ENCODE measurements around the gene LONP2.
A peak's percentile ranks its signal among the peaks of the same experiment; 100 is the strongest.
"Not testable (repeated sequence)": the region's sequence is repeated elsewhere in the genome, so short reads cannot be mapped to it uniquely, and the experiment has no call there.

LONP2 gene

DNA sequence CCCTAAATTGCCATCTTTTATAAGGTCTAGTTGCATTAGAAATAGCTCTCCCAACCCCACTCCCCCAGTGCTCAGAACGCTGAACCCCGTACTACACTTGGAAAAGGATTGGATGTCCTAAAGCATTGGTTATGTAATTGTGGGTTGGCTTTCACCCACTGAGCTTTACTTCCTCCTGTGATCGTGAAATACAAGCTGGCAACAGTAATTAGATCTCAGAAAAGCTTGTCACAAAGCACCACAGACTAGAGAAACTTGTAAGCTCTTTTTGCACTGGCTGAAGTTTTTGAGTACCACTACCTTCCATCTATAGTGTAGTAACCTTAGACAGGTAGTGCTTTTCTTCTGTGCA lies 86.7 kb downstream of the LONP2 start:
- no peak for DNase-seq (ENCODE audit: low read depth in 1 of 2, low spot score in 1 of 2)

- DNase-seq (ENCODE audit: low read depth in 1 of 2, low spot score in 1 of 2): no peak
These were observed 88.9 kb downstream of the LONP2 start for GRCh38 chr16:48332978-48333377.

DNA sequence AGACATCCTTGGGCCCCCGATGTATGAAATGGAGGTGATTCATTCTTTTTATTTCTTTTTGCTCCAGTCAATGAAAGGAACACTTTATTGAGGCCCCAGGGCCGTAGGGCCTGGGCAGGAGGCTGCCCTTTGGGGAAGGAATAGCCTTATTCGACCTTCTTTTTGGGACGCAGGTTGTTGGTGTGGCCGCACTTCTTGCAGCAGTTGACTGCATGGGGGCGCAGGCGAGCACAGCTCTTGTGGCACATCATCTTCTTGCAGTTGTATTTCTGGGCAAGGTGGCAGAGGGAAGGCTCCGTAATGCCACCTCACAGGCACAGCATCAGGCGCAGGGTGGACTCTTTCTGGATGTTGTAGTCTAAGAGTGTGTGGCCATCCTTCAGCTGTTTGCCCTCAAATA lies 90.2 kb downstream of the LONP2 start:
- no peak for DNase-seq (ENCODE audit: low read depth in 1 of 2, low spot score in 1 of 2)

- DNase-seq (ENCODE audit: low read depth in 1 of 2, low spot score in 1 of 2): no peak
These were observed 91.9 kb downstream of the LONP2 start for GRCh38 chr16:48335961-48336360.

GRCh38 chr16:48340054-48340453 lies 96.0 kb downstream of the LONP2 start:
- no peak for DNase-seq (ENCODE audit: low read depth in 1 of 2, low spot score in 1 of 2)

GRCh38 chr16:48342591-48342990 lies 98.5 kb downstream of the LONP2 start:
- no peak for DNase-seq (ENCODE audit: low read depth in 1 of 2, low spot score in 1 of 2)

DNA sequence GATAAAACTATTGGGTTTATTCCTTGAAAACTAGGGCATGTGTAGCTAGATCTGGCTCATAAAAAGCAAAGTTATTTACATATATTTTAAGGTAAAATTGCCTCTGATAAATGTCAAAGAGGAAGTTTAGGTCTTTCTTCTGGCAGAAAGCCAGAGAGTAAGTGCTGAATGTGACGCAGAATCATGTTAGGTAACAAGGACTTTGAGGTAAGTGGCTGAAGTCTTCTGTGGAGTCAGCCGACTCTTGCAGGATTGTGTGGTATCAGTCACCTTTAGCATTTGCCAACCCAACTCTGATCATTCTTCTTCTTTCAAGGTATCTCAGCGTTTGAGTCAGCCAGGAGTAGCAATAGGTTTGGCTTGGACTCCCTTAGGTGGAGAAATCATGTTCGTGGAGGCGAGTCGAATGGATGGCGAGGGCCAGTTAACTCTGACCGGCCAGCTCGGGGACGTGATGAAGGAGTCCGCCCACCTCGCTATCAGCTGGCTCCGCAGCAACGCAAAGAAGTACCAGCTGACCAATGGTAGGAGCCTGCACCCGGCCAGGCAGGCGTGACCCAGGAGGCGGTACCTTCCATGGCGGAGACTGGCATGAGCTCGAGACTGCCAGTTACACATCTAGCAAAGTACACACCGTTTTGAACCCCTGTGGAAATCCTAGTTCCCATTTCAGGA lies 103.2 kb downstream of the LONP2 start:
- DNase-seq (ENCODE audit: low read depth in 1 of 2, low spot score in 1 of 2): no peak

- DNase-seq (ENCODE audit: low read depth in 1 of 2, low spot score in 1 of 2): no peak
These were observed 103.9 kb downstream of the LONP2 start for GRCh38 chr16:48347980-48348379.

DNA sequence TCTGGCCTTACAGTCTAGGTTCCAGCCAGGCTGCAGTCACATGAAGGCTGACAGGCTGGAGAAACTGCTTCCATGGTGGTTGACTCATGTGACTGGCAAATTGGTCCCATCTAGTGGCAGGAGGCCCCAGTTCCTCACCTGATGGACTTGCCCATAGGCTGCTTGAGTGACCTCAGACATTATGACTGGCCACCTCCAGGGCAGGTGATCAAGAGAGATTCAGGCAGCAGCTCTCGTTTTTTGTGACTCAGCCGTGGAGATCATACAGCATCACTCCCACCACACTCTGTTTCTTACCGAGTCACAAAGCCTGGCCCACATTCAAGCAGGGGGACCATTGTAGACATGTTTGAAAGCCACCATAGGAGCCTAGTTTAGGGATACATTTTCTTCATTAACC lies 106.6 kb downstream of the LONP2 start:
- DNase-seq (ENCODE audit: low read depth in 1 of 2, low spot score in 1 of 2): no peak

DNA sequence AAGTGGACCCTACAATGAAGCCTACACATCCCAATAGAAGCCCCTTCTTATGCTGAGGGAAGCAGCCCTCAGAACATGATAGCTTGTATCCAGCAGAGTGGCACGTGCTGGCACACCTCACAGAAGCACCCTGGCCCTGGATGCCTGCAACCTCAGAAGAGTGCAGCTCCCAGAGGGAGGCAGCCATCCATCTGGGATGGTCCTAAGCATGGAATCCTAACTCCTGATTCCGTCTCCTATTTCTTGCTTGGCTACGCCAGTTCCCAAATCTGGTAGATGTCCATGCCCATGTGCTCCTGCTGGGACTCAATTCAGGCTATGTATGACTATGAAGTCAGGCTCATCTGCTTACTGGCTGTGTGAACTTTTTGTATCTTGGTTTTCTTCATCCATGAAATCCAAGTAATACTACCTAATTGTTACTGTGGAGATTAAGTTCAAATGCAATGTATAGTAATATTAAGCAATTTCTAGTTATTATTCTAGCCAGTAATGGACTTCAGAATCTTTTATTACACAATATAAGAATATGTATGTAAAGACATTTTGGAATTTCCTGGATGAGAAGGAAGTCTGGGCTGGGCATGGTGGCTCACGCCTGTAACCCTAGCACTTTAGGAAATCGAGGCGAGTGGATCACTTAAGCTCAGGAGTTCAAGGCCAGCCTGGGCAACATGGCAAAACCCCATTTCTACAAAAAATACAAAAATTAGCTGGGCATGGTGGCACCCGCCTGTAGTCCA lies 108.7 kb downstream of the LONP2 start:
- no peak for DNase-seq (ENCODE audit: low read depth in 1 of 2, low spot score in 1 of 2)

DNA sequence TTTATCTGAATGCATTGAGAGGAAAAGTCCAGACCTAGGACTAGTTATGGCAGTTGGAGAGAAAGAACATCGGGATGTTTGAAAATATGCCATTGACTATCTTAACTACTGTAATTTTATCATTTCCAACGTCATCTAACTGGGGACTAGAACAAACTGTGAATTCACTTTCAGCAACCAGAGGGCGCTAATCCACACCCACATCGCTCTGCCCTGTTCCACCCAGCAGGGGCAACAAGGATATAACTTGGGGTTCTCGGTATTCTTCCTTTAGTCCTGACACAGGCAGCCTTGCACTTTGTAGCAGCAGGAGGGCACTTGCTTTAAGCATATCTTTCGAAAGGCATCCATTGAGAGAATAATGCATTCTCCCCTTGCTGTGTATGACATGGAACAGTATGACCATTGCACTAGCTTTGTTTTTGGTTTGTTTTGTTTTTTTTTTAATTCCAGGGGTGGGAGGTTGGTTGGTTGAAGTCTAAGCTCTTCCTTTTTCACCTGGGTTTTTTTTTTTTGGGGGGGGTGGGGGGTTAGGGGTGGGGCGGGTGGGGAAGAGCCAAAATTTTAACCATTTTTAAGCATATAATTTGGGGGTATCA lies 109.6 kb downstream of the LONP2 start:
- DNase-seq (ENCODE audit: low read depth in 1 of 2, low spot score in 1 of 2): peak in 1 of 2 donors; percentile 55

DNA sequence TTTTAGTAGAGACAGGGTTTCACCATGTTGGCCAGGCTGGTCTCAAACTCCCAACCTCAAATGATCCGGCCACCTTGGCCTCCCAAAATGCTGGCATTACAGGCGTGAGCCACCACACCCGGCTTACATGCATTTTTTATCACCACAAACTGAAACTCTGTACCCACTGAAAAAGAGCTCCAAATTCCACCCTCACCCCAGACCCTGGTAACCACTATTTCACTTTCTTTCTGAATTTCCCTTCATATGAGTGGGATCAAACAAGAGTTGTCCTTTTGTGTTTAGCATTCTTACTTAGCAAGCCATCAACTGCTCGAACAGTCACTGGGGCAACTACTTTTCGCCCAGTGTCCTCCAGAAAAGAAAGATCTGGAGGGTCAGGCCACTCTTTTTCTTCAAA lies 110.3 kb downstream of the LONP2 start:
- DNase-seq (ENCODE audit: low read depth in 1 of 2, low spot score in 1 of 2): not testable (repeated sequence)

GRCh38 chr16:48354877-48355855 lies 111.1 kb downstream of the LONP2 start:
- DNase-seq (ENCODE audit: low read depth in 1 of 2, low spot score in 1 of 2): no peak

- DNase-seq (ENCODE audit: low read depth in 1 of 2, low spot score in 1 of 2): no peak
These were observed 112.7 kb downstream of the LONP2 start for GRCh38 chr16:48356633-48357376.

GRCh38 chr16:48358419-48358818 lies 114.3 kb downstream of the LONP2 start:
- DNase-seq (ENCODE audit: low read depth in 1 of 2, low spot score in 1 of 2): no peak

- no peak for DNase-seq (ENCODE audit: low read depth in 1 of 2, low spot score in 1 of 2)
These were observed 115.9 kb downstream of the LONP2 start for GRCh38 chr16:48359983-48360382.

DNA sequence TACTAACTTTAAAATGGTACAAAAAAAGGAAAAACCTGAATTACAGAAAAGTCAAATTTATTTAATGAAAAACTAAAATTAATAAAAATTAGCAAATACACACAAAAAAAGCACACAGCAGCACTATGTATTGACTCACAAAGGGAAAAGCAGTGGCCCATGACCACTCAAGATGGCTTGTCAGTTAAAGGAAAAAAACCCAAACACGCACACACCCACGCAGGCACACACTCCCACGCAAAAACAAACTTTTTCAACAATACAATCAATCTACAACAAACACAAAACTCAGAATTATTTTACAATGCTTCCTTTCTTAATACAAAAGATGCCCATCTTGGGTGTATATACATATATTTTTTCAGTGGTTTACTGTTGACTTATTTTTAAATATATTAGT lies 116.9 kb downstream of the LONP2 start:
- no peak for DNase-seq (ENCODE audit: low read depth in 1 of 2, low spot score in 1 of 2)

DNA sequence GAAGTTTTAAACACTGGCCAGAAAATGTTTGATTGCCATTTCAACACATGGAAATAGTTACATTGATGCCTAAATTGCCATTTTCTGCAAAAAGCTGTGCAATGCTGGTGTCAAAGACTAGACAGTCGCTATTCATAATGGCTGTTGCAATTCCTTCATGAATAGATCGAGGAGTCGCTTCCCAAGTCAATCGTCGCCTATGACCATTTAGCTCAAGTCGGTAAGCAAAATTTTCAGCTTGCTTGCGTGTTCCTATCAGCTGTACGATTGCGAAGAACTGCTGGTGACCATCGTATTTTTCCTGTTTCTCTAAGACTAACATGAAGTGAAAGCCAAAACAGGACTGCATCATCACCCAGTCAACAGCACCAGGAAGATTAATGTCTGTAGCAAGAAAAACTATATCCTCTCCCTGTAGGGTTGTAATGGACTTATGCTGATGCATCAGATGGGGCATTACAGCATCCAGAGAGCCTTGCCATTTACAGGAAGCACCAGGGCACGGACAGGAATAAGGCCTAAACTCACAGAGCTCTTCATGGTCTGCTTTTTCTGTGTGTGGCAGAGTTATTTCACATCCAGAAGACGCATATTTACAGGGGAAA lies 117.5 kb downstream of the LONP2 start:
- no peak for DNase-seq (ENCODE audit: low read depth in 1 of 2, low spot score in 1 of 2)

DNA sequence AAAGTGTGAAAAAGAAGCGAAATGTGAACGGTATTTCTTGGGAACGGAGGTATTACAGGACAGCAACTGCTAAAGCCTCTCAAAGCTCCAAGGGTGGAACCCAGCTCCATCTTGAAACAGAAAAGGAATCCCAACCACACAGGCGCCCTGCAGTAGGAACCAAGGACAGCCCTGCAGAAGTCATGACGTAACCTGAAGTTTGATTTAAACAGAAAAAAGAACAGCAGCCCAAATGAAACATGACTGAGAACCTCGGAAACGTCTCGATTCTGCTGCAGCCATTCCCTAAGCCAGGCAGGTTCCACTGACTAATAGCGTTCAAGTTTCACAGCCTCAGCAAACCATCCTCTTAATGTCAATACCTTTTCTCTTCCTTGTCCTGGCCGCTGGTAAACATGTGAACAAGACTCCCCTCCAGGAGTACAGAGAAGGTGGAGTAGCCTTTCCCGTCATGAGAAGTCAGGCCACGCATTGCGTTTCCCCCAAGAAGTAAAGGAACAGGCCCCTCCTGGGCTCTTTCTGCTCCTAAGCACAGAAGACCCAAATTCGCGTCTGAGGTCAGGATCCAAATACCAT lies 121.0 kb downstream of the LONP2 start:
- DNase-seq (ENCODE audit: low read depth in 1 of 2, low spot score in 1 of 2): no peak

DNA sequence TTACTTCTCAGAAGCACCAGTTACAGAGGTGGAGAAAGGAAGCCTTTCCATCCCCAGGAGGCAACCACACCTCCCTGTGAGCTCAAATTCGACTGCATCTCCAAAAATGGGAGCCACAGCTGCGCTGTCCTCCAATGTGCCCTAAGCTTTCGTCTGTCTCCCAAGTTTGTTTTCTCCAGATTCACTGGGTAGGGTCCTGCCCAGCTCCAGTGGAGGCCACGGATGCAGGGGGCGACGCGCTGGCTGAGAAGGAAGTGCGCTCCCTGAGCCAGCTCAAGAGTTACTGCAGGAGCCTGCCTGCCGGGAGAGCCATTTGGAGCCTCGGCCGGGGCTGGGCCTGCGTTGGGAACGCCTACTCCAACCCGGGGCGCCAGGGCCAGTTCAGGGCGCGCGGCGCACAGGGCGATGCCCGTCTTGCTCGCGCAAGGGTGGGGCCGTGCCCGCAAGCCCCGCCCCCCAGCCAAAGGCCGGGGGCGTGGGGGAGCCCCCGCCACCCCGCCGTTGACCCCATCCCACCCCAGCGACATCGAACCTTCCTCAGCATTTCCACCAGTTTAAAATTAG lies 121.6 kb downstream of the LONP2 start:
- peak; percentile 45 to 64 for DNase-seq (ENCODE audit: low read depth in 1 of 2, low spot score in 1 of 2)
